HG03135 (cell line): Measurements from ENCODE around the gene PTPRK.

Experiments used
- ATAC-seq: cut with Tn5 transposase; IDR thresholded peaks from one replicate; pipeline ENCODE4 v1.9.1; 2021; ENCODE audit warnings: mild to moderate bottlenecking, moderate library complexity; ENCODE audit not compliant: unreplicated experiment

Gene PTPRK

GRCh38 chr6:128208078-128208477 lies 312.3 kb downstream of the PTPRK start:
- no peak for ATAC-seq

DNA sequence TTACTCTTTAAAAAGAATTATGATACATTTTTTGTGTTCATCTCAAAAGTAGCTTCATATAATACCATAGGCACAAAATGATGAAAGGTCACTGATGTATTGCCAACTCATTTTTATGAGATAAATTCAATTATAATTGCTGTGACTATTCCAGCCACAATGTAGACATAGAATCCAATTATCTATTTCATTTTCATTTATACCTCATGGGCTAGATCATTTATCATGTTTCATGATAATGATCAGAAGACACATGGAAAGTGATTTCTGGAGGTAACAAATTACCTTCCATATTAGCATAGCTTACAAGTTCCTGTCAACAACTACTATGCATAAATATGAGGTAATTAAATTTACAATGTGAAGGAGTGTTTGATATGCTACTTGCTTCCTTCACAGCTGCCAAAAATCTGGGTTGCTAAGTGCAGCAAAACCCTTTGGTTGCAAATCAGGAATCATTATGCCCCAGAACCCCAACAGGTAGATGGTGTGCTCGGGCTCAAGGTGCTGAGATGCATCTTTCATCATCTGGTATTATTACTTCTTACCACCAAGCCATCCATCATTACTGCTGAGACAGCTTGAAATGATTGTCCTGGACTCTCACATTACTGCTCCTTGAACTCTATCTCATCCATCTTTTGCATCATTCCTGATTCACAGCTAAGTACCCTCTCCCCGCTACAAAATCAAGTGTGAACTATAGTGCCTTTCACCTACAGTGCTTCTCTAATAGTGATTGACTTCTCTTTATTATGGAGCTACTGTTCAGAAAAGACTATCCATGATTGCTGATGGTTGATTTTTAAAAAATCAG lies 313.6 kb downstream of the PTPRK start:
- ATAC-seq, result no peak

DNA sequence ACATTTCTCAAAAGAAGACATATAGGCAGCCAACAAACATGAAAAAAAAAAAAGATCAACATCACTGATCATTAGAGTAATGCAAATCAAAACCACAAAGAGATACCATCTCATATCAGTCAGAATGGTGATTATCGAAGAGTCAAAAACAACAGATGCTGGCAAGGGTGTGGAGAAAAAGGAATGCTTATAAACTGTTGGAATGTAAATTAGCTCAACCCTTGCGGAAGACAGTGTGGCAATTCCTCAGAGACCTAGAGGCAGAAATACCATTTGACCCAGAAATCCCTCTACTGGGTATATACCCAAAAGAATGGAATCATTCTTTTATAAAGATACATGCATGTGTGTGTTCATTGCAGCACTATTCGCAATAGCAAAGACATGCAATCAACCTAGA lies 315.8 kb downstream of the PTPRK start:
- no peak for ATAC-seq

- no peak for ATAC-seq
These were observed 318.1 kb downstream of the PTPRK start for GRCh38 chr6:128202169-128202765.

- no peak for ATAC-seq
These were observed 319.6 kb downstream of the PTPRK start for GRCh38 chr6:128200789-128201188.

GRCh38 chr6:128199461-128199860 lies 320.9 kb downstream of the PTPRK start:
- ATAC-seq, result no peak

- no peak for ATAC-seq
These were observed 327.4 kb downstream of the PTPRK start for GRCh38 chr6:128192972-128193371.

GRCh38 chr6:128188678-128189077 lies 331.7 kb downstream of the PTPRK start:
- ATAC-seq, result no peak

- ATAC-seq, result no peak
These were observed 333.7 kb downstream of the PTPRK start for GRCh38 chr6:128186729-128187128.

DNA sequence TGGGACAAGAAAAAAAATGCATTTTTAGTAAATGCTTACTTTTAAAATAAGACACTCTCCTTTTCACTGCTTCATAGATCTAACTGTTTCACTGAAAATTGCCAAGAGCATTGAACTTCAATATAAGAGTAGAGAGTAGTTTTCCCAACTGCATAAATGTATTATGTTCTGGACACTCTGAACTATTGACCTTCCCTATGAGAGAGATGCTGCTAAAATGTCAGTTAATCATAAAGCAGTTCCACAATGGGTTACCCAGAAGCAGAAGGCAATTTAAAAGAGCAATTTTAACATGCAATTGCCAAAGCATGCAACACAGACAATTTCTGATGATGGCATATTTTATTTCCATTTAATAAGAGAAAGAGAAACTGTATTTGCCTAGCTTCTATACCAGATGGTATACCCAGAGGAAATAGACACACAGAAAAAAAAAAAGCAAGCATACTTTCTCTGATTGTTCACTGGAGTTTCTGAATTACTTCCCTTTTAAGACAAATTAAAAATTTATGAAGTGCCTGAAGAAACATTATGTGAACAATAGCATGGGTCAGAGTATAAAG lies 340.4 kb downstream of the PTPRK start:
- ATAC-seq, result no peak

DNA sequence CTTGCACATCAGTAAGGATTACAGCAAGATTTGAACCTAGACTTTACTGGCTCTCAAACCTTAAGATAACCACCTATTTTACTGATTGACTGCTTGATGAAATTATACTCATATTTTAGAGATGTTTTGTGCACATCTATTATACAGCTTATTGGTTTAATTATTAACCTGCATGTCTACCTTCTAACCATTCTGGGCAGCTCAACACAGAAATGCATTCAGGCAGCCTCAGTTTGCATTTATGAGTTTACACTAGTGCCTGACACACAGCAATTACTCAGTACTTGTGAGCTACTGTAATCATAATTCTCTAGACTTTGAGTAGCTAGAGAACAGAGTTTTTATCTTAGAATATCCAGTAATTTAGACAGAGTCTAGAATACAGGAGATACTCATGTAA lies 345.7 kb downstream of the PTPRK start:
- no peak for ATAC-seq

DNA sequence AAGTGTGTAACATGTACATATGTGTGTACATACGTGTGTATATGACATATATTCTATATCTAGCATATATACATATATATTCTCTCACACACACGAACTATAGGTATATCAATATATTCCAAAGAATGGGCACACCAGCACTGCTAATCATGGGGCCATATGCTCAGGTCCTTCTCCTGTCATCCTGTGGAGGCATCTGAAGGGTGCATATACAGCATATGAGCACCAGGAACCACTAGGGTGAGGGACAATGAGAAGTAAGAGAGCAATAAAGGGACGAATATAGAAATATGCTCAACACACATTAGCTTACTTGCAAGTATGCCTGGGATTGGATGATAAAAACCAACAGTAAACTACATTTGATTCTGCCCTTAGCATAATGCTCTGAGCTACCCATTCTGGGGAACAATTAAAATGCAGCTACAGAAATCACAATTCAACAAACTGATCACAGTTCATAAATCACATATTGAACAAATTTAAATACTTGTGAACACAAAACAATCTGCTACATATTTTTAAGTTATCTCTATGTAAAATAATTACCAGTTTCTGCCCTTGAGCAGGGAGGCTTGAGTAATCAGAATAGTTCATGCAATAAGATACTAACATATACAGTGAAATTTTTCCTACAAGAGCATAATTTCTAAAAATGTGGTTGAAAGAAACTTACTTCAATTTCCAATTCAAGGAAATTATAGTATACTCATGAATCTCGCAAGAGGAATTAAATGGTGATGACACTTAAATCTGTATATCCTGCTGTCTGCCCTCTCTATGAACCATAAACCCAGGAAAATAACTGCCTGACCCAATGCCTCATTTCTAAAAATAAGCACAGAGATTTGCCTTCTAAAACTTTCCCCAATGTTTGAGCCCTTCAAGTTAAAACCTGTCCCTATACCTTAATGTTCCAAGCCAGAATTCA lies 347.4 kb downstream of the PTPRK start:
- ATAC-seq, result no peak

GRCh38 chr6:128172081-128172480 lies 348.3 kb downstream of the PTPRK start:
- no peak for ATAC-seq

DNA sequence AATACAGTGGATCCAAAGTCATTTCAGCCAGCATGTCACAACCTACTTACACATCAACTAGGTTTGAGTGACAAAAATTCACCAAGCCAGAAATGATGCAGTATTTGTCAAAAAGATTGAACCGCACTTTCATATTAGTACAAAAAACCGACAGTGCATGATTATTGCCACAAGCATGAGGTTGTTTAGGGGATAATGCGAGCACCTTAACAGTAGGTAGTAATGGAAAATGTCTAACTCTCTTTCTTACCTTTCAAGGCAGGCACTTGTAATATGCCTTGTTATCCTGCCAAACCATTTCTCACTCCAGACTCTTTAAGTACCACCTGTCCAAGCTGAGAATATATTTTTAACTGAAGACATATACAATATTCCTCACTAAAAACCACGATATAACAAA lies 349.2 kb downstream of the PTPRK start:
- no peak for ATAC-seq

DNA sequence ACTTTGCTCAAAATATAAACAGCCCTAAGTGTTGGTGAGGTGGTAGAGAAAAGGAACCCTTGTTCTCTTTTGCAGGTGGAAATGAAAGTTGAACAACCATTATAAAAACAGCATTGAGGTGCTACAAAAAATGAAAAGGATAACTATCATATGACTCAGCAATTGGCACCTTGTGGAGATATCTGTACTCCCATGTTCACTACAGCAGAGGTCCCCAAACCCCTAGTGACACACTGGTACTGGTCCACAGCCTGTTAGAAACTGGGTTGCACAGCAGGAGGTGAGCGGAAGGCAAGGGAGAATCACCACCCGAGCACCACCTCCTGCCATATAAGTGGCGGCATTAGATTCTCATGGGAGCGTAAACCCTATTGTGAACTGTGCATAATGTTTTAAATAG lies 352.2 kb downstream of the PTPRK start:
- no peak for ATAC-seq

GRCh38 chr6:128167552-128167951 lies 352.8 kb downstream of the PTPRK start:
- no peak for ATAC-seq

DNA sequence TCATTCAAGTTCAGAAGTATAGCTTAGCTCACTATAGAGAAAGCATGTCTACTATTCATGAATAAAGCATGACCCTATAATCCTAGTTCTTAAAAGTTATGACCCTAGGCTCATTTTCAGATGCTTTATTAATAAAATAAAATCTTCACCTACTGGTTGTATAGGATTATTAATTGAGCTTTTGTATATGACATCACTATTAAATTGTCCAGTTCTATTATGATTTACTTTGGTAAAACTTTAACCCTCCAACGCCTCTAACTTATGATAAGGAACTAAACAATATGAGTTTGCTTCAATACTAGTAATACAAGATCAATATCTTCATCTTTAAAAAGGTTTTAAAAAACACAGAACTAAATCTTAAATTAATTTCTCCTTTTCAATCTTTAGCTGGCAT lies 356.1 kb downstream of the PTPRK start:
- no peak for ATAC-seq

DNA sequence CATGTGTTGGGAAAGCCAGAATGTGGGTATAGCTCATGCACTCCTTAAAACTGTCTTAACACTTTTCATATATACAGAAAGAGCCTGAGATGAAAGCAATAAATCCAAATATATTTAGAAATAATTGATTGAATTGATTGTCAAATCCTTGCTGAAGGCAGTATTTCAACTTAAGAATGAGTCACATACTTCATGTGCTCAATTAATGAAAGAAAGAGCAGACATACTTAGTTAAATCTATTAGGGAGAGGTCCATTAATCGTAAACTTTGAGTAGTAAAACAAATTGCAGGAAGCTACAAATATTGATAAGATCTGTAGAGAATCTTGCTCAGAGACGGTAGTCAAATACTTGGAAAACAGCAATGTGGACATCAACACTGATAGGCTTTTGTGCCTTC lies 358.0 kb downstream of the PTPRK start:
- ATAC-seq, result no peak

- no peak for ATAC-seq
These were observed 358.6 kb downstream of the PTPRK start for GRCh38 chr6:128161839-128162238.

- ATAC-seq, result no peak
These were observed 359.1 kb downstream of the PTPRK start for GRCh38 chr6:128161263-128161662.

GRCh38 chr6:128158496-128158895 lies 361.9 kb downstream of the PTPRK start:
- ATAC-seq, result no peak
